Astrocyte of the cerebellum (primary cell): ENCODE results near the gene DMRT2.

Source experiments
- DNase-seq: peaks from one replicate; pipeline ENCODE4 v3.0.0-alpha.2; 2011; ENCODE audit warnings: low read depth
- H3K4me3 ChIP-seq: 2 replicates; pipeline ENCODE4 v1.5.1; 2011; ENCODE audit warnings: mild to moderate bottlenecking, low read depth, low read length, moderate library complexity
- in situ Hi-C: cut with HindIII; loops from 2 replicates; pipeline ENCODE4 v1.10.0; 2017; ENCODE audit warnings: low sequenced_read_pairs
- TF ChIP-seq, protein P1 (sequence below): IDR thresholded peaks from 2 replicates; pipeline ENCODE4 v1.5.1; 2012; ENCODE audit warnings: low read length, low read depth, moderate library complexity, mild to moderate bottlenecking; ENCODE audit errors: missing control alignments

Gene DMRT2

DNA sequence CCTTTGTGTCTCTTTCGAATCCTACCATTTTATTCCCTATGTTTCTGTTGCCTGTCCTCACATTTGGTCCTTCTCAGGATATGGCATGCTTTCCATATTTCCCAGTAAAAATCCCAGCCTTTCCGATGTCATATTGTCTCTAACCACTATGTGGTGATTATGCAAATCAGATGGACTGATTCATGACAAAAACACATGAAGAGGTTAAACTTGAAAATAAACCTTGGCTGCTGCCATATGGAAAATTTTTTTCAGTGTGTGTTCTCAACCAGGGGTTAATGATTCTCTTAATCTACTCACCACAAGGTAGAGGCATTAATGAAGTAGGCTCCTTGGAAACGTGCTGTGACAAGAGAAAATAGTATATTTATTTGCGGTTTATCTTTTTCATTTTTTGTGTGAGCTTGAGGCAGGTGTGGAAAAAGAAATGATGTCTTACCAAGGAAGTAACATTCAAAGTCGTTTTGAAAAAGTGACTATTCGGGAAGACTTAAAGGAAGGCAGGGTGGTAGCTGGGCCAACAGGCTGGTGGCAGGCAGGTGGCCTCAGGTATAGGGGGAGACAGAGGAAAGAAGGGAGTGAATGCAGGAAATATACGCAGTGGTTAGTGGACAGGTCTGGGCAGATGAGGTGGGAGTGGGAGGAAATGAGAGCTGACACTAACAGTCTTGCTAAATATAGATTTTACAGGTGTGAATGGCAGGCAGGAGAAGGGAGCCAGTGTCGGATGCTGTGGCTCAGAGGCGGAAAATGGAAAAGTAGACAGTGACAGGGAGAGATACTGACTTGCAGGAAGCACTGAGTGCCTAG lies 46.2 kb downstream of the DMRT2 start:
- no peak for DNase-seq
- in situ Hi-C loops, result no loop called here
- no peak overlapping the region for H3K4me3 ChIP-seq
- TF ChIP-seq, protein P1, sequence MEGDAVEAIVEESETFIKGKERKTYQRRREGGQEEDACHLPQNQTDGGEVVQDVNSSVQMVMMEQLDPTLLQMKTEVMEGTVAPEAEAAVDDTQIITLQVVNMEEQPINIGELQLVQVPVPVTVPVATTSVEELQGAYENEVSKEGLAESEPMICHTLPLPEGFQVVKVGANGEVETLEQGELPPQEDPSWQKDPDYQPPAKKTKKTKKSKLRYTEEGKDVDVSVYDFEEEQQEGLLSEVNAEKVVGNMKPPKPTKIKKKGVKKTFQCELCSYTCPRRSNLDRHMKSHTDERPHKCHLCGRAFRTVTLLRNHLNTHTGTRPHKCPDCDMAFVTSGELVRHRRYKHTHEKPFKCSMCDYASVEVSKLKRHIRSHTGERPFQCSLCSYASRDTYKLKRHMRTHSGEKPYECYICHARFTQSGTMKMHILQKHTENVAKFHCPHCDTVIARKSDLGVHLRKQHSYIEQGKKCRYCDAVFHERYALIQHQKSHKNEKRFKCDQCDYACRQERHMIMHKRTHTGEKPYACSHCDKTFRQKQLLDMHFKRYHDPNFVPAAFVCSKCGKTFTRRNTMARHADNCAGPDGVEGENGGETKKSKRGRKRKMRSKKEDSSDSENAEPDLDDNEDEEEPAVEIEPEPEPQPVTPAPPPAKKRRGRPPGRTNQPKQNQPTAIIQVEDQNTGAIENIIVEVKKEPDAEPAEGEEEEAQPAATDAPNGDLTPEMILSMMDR, result no peak

DNA sequence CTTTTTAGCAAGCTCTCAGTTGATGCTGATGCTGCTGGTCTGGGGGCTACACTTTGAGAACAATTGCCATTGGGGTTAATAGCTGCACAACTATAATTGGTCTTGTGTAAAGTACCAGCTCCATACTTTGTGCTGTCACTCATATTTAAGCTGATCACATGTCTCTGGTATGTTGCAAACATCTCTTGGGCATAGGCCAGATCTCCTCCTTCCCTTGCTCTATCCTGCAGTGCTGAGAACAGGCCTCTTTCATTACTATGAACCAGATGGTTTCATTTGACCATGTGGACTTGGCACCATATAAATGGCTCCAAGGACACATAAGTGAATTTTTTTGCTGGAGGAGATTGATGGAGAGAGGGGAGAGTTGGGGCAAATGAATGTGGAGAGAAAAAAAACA lies 48.4 kb downstream of the DMRT2 start:
- in situ Hi-C loops, result no loop called here
- DNase-seq, result no peak
- no peak overlapping the region for H3K4me3 ChIP-seq
- TF ChIP-seq, protein P1, result no peak

DNA sequence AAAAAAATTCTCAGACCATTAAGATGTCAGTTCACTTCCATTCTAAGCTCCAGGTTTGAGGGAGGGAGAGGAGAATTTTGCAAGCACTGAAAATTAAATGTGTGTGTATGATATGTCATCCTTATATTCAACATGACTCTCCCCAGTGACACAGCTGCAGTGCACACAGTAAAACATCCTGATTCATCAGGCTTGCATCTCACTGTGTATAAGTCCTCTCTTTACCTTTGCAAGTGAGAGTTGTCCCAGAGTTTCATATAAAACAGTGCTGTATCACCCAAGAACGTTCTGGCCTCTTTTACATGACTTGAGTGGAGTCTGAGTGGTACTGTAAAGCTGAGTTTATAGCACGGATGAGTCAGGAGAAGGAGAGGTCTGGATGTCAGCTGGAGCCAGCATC lies 50.0 kb downstream of the DMRT2 start:
- no peak for DNase-seq
- H3K4me3 ChIP-seq, result no peak overlapping the region
- in situ Hi-C loops, result no loop called here
- TF ChIP-seq, protein P1, result no peak

DNA sequence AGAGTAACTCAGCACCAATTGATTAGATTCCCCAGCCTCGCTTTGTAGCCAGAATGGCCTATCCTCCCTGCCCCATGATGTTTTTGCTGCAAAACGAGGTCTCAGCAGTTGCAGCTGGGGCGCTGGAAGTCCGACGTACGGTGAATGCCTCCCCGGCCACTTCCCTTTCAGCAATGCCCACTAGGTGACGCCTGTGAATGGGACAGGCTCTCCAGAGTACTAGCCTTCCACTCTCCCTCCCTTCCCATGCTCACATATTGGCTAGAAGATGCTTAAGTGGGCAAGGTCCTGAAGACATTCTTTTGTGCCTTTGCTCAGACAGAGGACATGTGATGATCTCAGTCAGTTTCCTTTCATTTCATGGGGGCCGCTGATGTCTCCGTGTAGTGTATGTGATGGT lies 50.8 kb downstream of the DMRT2 start:
- no peak for DNase-seq
- in situ Hi-C loops, result no loop called here
- H3K4me3 ChIP-seq, result no peak overlapping the region
- TF ChIP-seq, protein P1, result peak; percentile 50

DNA sequence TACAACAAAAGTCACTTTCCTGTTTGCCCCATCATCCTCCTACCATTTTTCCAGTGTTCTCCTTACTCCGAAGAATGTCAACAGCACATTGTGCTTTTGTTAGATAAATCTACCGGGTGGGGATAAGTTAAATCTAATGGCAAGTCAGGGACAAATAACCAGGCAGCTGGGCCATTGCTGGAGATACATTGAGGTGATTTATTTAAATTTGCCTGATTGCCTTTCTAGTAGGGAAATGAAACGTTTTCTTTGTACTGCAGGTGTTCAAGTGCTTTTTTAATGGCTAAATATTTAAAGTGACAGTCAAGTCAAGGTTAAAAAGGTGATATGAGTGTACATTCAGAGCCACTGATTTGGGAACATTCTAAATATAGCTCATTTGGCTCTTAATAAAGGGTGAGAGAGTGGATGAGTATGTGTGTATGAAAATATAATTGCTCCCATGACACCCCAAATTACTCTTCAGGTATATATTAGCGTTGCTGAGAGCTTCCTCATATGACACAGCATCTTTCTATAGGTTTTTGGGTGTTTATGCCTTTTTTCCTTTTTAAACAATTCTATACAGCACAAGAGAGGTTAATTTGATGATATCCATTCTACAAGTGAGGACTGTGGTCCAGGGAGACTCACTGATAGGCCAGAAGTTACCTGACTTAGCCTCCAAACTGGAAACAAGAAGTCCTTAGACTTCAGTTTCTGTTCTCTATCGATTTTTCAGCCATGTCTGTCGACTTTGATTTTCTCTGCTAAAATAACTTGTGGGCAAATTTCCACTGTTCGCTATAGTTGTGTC lies 51.9 kb downstream of the DMRT2 start:
- in situ Hi-C loops, result no loop called here
- H3K4me3 ChIP-seq, result no peak overlapping the region
- TF ChIP-seq, protein P1, result no peak
- no peak for DNase-seq

DNA sequence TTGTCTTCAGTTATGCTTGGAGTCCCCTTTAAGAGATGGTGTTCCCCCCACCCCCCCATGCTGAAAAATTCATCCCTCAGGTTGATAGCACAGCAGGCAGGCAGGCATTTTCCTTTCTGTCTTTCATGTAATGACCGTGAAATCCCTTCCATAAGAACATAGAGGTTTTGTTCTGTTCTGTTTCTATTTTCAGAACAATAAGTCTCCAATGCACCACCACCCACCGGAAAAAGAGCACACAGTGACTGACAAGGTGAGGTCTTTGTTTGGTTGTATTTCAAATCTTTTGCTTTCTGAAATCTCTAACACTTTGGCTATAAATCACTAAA lies 52.4 kb downstream of the DMRT2 start:
- in situ Hi-C loops, result no loop called here

More for the DNA sequence above, 52.4 kb downstream of the DMRT2 start:
- TF ChIP-seq, protein P1, result no peak
- no peak for DNase-seq
- H3K4me3 ChIP-seq, result no peak overlapping the region
